Nephron (organoid): ENCODE measurements around the gene KIF16B.

Source experiments
- H3K27ac Mint-ChIP-seq, 3 experiments: 2 replicates each; pipeline ENCODE4 v1.8.0; 2020; ENCODE audit warnings: mixed read lengths in 3 of 3, mild to moderate bottlenecking in 2 of 3, moderate library complexity in 1 of 3
- H3K27me3 Mint-ChIP-seq: 2 replicates; pipeline ENCODE4 v1.8.0; 2021; ENCODE audit warnings: low read depth, mild to moderate bottlenecking, moderate library complexity, mixed read lengths
- H3K36me3 Mint-ChIP-seq: 2 replicates; pipeline ENCODE4 v1.8.0; 2020; ENCODE audit warnings: low read depth, mixed read lengths
- H3K4me1 Mint-ChIP-seq: 2 replicates; pipeline ENCODE4 v1.8.0; 2020; ENCODE audit warnings: mixed read lengths
- H3K4me3 Mint-ChIP-seq, 3 experiments: 2 replicates each; pipeline ENCODE4 v1.8.0; 2020; ENCODE audit warnings: mild to moderate bottlenecking in 3 of 3, mixed read lengths in 3 of 3, moderate library complexity in 2 of 3
- H3K9me3 Mint-ChIP-seq: 2 replicates; pipeline ENCODE4 v1.8.0; 2020; ENCODE audit warnings: mixed read lengths
- TF ChIP-seq, protein P1 (sequence below), 3 experiments: fragments of 200-600 bp; sonication (generic); IDR thresholded peaks; one replicate each; pipeline ENCODE4 v1.5.0; 2021; ENCODE audit warnings: antibody characterized with exemption in 3 of 3; ENCODE audit not compliant: unreplicated experiment in 3 of 3

KIF16B gene

DNA sequence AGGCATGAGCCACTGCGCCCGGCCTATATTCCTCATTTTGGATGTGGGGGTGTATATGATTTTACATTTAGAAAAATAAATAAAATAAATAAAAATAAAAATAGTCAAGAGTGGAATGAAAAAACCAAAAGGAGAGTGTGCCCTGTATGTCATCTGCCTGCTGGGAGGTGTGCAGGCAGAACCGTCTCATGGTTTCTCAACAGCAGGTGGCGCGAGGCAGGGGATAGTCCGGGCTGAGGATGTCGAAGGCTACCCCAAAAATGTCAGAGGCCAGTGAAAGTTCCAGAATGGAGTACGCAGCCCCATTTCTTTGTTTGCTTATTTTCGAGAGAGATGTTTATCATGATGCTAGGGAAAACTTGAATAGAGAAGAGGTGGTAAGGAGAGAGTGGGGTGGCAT is 16.4 kb upstream of the KIF16B start:
- Mint-ChIP-seq H3K36me3 (no peaks in the 10 kb centered on the region), H3K4me3 (no peak overlapping the region), H3K27ac (no peak overlapping the region), H3K4me1 (no peaks in the 10 kb centered on the region), H3K9me3 (no peaks in the 10 kb centered on the region), H3K27me3 (peaks cover 3% of the 10 kb centered on the region)
- TF ChIP-seq, protein P1, sequence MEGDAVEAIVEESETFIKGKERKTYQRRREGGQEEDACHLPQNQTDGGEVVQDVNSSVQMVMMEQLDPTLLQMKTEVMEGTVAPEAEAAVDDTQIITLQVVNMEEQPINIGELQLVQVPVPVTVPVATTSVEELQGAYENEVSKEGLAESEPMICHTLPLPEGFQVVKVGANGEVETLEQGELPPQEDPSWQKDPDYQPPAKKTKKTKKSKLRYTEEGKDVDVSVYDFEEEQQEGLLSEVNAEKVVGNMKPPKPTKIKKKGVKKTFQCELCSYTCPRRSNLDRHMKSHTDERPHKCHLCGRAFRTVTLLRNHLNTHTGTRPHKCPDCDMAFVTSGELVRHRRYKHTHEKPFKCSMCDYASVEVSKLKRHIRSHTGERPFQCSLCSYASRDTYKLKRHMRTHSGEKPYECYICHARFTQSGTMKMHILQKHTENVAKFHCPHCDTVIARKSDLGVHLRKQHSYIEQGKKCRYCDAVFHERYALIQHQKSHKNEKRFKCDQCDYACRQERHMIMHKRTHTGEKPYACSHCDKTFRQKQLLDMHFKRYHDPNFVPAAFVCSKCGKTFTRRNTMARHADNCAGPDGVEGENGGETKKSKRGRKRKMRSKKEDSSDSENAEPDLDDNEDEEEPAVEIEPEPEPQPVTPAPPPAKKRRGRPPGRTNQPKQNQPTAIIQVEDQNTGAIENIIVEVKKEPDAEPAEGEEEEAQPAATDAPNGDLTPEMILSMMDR (IDR thresholded peaks at IDR 0.05; ENCODE audit: unreplicated experiment in 3 of 3), result no peak

DNA sequence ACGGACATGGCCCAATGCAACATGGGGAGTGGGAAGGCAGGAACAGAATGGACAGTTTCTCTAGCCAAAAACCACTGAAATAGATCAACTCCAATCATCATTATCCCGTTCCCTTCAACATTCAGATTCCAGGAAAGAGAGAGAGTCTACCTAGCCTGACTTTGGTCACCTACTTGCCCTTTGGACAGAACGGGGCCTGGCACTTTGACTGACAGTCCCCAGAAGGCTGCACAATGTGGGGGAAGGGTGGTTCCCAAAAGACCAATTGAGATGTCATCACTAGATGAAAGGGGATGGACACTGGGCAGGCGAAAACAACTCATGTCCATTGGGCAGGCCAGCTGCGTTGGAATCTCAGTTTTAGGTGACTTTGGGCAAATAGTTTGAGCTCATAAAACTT is 15.0 kb upstream of the KIF16B start:
- H3K27ac Mint-ChIP-seq, result no peak overlapping the region
- H3K4me3 Mint-ChIP-seq, result no peak overlapping the region
- H3K4me1 Mint-ChIP-seq, result no peaks in the 10 kb centered on the region
- TF ChIP-seq, protein P1 (IDR thresholded peaks at IDR 0.05; ENCODE audit: unreplicated experiment in 3 of 3), result no peak
- no peaks in the 10 kb centered on the region for H3K27me3 Mint-ChIP-seq
- H3K9me3 Mint-ChIP-seq, result no peaks in the 10 kb centered on the region
- no peaks in the 10 kb centered on the region for H3K36me3 Mint-ChIP-seq

DNA sequence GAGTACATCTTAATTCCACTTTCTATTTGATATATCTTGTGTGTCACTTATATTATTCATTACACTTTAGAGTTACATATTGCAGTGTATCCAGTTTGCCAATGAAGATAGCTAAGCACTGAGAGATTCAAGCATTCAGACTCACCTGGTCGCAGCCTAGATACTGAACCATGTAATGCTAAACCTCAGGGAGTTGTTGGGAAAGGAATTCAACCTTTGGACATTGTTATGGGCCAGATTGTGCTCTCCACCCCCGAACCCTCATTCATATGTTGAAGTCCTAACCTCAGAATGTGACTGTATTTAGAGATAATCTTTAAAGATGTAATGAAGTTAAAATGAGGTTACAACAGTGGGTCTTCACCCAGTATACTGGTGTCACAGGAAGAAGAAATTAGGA is 13.8 kb upstream of the KIF16B start:
- Mint-ChIP-seq H3K4me3 (no peak overlapping the region), H3K4me1 (no peaks in the 10 kb centered on the region), H3K36me3 (no peaks in the 10 kb centered on the region), H3K9me3 (no peaks in the 10 kb centered on the region), H3K27ac (no peak overlapping the region), H3K27me3 (no peaks in the 10 kb centered on the region)
- TF ChIP-seq, protein P1 (IDR thresholded peaks at IDR 0.05; ENCODE audit: unreplicated experiment in 3 of 3), result no peak

DNA sequence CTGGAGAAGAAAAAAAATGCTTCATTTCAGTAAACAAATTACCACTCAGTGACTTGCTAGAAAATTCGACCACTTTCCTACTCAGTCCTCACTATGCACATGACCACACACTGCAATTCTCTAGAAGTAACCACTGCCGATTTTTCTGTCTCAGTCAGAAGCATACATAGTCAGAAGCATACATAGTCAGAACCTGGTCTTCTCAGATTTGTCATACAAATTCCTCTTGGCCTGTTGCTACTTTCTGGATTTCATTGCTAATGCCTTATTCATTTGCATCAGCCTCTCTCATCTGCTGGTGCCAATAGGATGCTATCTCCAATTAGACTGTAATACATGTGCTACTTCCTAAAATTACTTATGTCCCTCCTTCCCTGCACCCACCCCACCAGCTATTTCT is 10.2 kb upstream of the KIF16B start:
- Mint-ChIP-seq H3K9me3 (no peaks in the 10 kb centered on the region), H3K4me1 (peaks cover 22% of the 10 kb centered on the region), H3K36me3 (no peaks in the 10 kb centered on the region), H3K4me3 (no peak overlapping the region), H3K27ac (no peak overlapping the region), H3K27me3 (no peaks in the 10 kb centered on the region)
- TF ChIP-seq, protein P1 (IDR thresholded peaks at IDR 0.05; ENCODE audit: unreplicated experiment in 3 of 3), result no peak

DNA sequence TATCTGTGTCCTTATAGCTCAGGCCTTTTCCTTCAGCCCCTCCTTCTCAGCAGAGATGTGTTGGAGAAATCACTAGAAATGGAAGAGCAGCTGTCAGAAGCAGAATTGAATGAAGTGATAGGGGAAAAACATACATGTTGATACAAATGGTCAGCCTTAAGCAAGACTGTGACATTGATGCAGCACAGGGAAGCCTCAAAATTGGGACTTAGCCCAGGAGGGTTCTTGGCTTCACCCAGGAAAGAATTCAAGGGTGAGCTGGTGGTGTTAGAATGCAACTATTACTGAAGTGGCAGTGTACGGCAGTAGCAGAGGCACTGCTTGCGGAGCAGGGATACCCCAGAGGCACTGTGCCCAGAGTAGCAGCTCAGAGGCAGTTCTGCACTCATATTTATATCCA is 8.0 kb upstream of the KIF16B start:
- Mint-ChIP-seq H3K27ac (peak overlapping the region in 1 of 3 experiments; percentile 21), H3K27me3 (no peaks in the 10 kb centered on the region), H3K4me3 (no peak overlapping the region), H3K4me1 (peaks cover 25% of the 10 kb centered on the region), H3K36me3 (no peaks in the 10 kb centered on the region), H3K9me3 (no peaks in the 10 kb centered on the region)
- TF ChIP-seq, protein P1 (IDR thresholded peaks at IDR 0.05; ENCODE audit: unreplicated experiment in 3 of 3), result no peak

DNA sequence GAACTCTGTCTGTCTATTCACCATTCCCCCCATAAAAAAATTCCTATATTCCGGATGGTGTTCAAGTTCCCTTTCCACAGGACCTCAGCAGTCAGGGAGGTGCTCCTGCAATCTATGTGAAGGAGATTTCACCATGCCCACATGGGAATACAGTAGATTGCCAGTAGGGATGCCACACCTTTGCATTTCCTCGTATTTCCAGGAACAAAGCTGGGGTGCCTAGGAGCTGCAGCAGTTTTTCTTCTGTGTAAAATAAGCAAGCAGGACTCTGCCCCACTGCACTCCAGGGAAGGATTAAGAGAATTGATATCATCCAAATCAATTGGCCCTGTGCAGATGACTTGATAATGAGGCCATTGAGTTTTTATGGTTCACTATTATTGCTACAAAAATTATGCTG is 7.4 kb upstream of the KIF16B start:
- Mint-ChIP-seq H3K4me3 (no peak overlapping the region), H3K27me3 (no peaks in the 10 kb centered on the region), H3K4me1 (peaks cover 25% of the 10 kb centered on the region), H3K9me3 (no peaks in the 10 kb centered on the region), H3K27ac (peak overlapping the region; percentile 51 to 83 (median 57)), H3K36me3 (no peaks in the 10 kb centered on the region)
- TF ChIP-seq, protein P1 (IDR thresholded peaks at IDR 0.05; ENCODE audit: unreplicated experiment in 3 of 3), result no peak
